HUES48 (cell line): ENCODE data around the gene PLA2G10.
"Not testable (repeated sequence)": the region's sequence is repeated elsewhere in the genome, so short reads cannot be mapped to it uniquely, and the experiment has no call there.

ENCODE experiments used
- H3K27ac ChIP-seq: one replicate; pipeline ENCODE4 v1.7.0; 2013; ENCODE audit warnings: low read depth, low read length, inconsistent platforms
- H3K27me3 ChIP-seq: 2 replicates; pipeline ENCODE4 v1.6.1; 2013; ENCODE audit warnings: mild to moderate bottlenecking, low read length; ENCODE audit not compliant: control insufficient read depth, insufficient read depth
- H3K36me3 ChIP-seq: 2 replicates; pipeline ENCODE4 v1.6.1; 2013; ENCODE audit warnings: low read length; ENCODE audit not compliant: control insufficient read depth, insufficient read depth
- H3K4me1 ChIP-seq: 2 replicates; pipeline ENCODE4 v1.6.1; 2013; ENCODE audit warnings: mild to moderate bottlenecking, low read length; ENCODE audit not compliant: control insufficient read depth, insufficient read depth
- H3K4me3 ChIP-seq: 2 replicates; pipeline ENCODE4 v1.5.1; 2013; ENCODE audit warnings: mild to moderate bottlenecking, low read depth, low read length
- H3K9ac ChIP-seq: 2 replicates; pipeline ENCODE4 v1.6.1; 2013; ENCODE audit warnings: mild to moderate bottlenecking, low read depth, low read length, moderate library complexity
- H3K9me3 ChIP-seq: 2 replicates; pipeline ENCODE4 v1.6.1; 2013; ENCODE audit warnings: low read length; ENCODE audit not compliant: control insufficient read depth, insufficient read depth

Gene PLA2G10

GRCh38 chr16:14632693-14633569, 61.2 kb downstream of the PLA2G10 start, which contains the start of gene BFAR:
TSS of gene BFAR (plus strand) at chr16:14632951. CDS start at chr16:14644347, 11,396 bp downstream.
- Histone ChIP-seq H3K27ac (peak within 1 kb of the TSS; percentile 94), H3K4me1 (peaks cover 48% of the 10 kb centered on the region), H3K36me3 (peaks cover 15% of the 10 kb centered on the region), H3K27me3 (no peaks in the 10 kb centered on the region), H3K4me3 (peak within 1 kb of the TSS; percentile 91), H3K9ac (peak within 1 kb of the TSS; percentile 93), H3K9me3 (no peaks in the 10 kb centered on the region)

DNA sequence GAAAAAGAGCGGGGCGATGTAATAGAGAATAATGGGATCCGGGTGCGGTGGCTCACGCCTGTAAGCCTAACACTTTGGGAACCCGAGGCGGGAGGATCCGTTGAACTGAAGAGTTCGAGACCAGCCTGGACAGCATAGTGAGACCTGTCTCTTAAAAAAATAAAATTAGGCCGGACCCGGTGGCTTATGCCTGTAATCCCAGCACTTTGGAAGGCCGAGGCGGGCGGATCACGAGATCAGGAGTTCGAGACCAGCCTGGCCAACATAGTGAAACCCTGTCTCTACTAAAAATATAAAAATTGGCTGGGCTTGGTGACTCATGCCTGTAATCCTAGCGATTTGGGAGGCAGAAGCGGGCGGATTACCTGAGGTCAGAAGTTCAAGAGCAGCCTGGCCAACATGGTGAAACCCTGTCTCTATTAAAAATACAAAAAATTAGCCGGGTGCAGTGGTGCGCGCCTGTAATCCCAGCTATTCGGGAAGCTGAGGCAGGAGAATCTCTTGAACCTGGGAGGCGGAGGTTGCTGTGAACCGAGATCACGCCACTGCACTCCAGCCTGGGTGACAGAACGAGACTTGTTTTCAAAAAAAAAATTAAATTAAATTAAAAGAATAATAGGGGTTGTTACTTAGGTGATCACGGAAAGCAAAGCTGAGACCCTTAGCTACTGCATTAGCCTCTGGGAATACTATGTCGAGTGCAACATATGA, 63.3 kb downstream of the PLA2G10 start:
- Histone ChIP-seq H3K9ac (0 out of 2 replicates have a peak overlapping the region, but pooled peaks have one; percentile 66), H3K27ac (peak overlapping the region; percentile 98), H3K4me1 (peaks cover 33% of the 10 kb centered on the region), H3K4me3 (peak overlapping the region; percentile 49), H3K36me3 (peaks cover 33% of the 10 kb centered on the region)
- H3K27me3 ChIP-seq, H3K9me3 ChIP-seq: not testable (repeated sequence)

DNA sequence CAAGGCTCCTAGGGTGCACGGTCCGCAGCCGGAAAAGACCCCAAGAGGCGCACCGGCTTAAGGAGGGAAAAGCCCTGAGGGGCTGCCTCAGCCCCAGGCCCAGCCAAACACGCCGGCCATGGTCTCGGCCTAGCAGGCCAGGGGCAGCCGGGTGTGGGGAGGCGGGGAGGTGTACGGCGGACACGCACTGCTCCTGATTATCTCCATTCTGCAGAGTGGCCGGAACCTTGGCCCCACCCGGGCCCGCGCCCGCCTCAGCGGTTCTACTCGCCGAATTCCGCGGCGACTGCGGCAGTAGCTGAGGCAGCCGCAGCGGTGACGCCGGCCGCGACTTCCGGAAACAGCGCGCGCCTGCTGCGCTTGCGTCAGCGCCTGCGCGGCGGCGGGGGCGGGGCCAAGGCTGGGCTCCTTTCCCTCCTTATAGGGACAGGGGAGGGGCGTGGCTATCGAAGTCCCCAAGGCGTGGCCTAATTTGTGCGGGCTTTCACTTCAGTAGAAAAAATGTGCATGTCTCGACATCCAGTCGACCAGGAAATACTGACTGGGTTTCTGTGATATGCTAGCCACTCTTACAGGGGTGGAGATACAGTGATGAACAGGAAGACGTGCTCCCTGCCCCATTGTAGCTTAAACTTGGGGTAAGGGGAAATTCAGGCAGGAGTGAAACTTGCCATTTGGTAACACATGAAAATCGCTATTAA, 64.0 kb downstream of the PLA2G10 start, which contains the start of gene PARN:
TSS of gene PARN (minus strand) at position 342 of the 701 bp plus-strand sequence. CDS start at position 207, 135 bp downstream.
- Histone ChIP-seq H3K27ac (peak within 1 kb of the TSS; percentile 98), H3K4me1 (peaks cover 26% of the 10 kb centered on the region), H3K36me3 (peaks cover 39% of the 10 kb centered on the region), H3K9ac (peak within 1 kb of the TSS; percentile 94), H3K27me3 (no peaks in the 10 kb centered on the region), H3K9me3 (no peaks in the 10 kb centered on the region), H3K4me3 (peak within 1 kb of the TSS; percentile 85)

GRCh38 chr16:14629612-14629918, 64.5 kb downstream of the PLA2G10 start:
- H3K27ac ChIP-seq = peak overlapping the region; percentile 98
- peak overlapping the region; percentile 85 for H3K4me3 ChIP-seq
- H3K9ac ChIP-seq = peak overlapping the region; percentile 94
- peaks cover 21% of the 10 kb centered on the region for H3K4me1 ChIP-seq
- peaks cover 42% of the 10 kb centered on the region for H3K36me3 ChIP-seq
- no peaks in the 10 kb centered on the region for H3K9me3 ChIP-seq
- H3K27me3 ChIP-seq = no peaks in the 10 kb centered on the region

GRCh38 chr16:14628806-14629611, 65.1 kb downstream of the PLA2G10 start:
- no peaks in the 10 kb centered on the region for H3K9me3 ChIP-seq
- peak overlapping the region; percentile 85 for H3K4me3 ChIP-seq
- H3K27me3 ChIP-seq = no peaks in the 10 kb centered on the region
- peak overlapping the region; percentile 94 for H3K9ac ChIP-seq
- peaks cover 44% of the 10 kb centered on the region for H3K36me3 ChIP-seq
- H3K4me1 ChIP-seq = peaks cover 16% of the 10 kb centered on the region
- H3K27ac ChIP-seq = peak overlapping the region; percentile 98

DNA sequence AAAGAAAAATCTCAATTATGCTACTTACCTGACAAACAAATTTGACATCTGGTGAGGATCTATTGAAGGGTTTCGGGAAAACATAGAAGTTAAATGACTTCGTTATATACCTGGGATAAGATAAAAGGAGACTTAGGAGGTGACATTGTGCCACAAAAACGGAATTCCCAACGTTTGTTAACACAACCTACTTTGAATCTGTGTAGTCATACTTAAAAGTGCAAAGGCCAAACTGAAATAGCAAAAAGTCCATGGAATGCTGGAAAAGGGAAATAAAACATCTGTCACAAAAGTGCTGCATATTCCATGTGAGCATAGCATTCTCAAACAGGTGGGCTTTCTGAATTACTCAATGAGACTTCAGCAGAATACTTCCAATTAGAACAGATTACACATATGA, 67.0 kb downstream of the PLA2G10 start:
- peaks cover 14% of the 10 kb centered on the region for H3K4me1 ChIP-seq
- H3K4me3 ChIP-seq = no peak overlapping the region
- H3K36me3 ChIP-seq = peaks cover 60% of the 10 kb centered on the region
- H3K9me3 ChIP-seq = no peaks in the 10 kb centered on the region
- no peak overlapping the region for H3K27ac ChIP-seq
- no peaks in the 10 kb centered on the region for H3K27me3 ChIP-seq
- no peak overlapping the region for H3K9ac ChIP-seq
